Mucosa of rectum (tissue), 2 donors: ENCODE results near the gene ZBTB37.
"Not testable (repeated sequence)": the region's sequence is repeated elsewhere in the genome, so short reads cannot be mapped to it uniquely, and the experiment has no call there.

ENCODE experiments used
- H3K27ac ChIP-seq, 2 donors: one replicate each; pipeline ENCODE4 v1.7.0; 2013; ENCODE audit warnings: inconsistent platforms in 2 of 2, low read depth in 2 of 2, low read length in 2 of 2
- H3K27me3 ChIP-seq, 2 donors: one replicate each; pipeline ENCODE4 v1.7.0; 2013; ENCODE audit warnings: low read length in 2 of 2; ENCODE audit not compliant: control insufficient read depth in 2 of 2, insufficient read depth in 2 of 2
- H3K36me3 ChIP-seq, 2 donors: one replicate each; pipeline ENCODE4 v1.7.0; 2013; ENCODE audit warnings: low read length in 2 of 2; ENCODE audit not compliant: control insufficient read depth in 2 of 2, insufficient read depth in 2 of 2
- H3K4me1 ChIP-seq, 2 donors: one replicate each; pipeline ENCODE4 v1.7.0; 2013; ENCODE audit warnings: low read length in 2 of 2, mild to moderate bottlenecking in 1 of 2; ENCODE audit not compliant: control insufficient read depth in 2 of 2, insufficient read depth in 2 of 2
- H3K4me3 ChIP-seq, 2 donors: one replicate each; pipeline ENCODE4 v1.7.0; 2013; ENCODE audit warnings: low read length in 2 of 2
- H3K9ac ChIP-seq, 2 donors: one replicate each; pipeline ENCODE4 v1.7.0; 2013; ENCODE audit warnings: low read length in 2 of 2, low read depth in 1 of 2, mild to moderate bottlenecking in 1 of 2
- H3K9me3 ChIP-seq, 2 donors: one replicate each; pipeline ENCODE4 v1.7.0; 2013; ENCODE audit warnings: low read length in 2 of 2; ENCODE audit not compliant: control insufficient read depth in 2 of 2
- donor health status: healthy.
- donor health status: Normal muscosa, but diverticular disease.

The ZBTB37 gene

DNA sequence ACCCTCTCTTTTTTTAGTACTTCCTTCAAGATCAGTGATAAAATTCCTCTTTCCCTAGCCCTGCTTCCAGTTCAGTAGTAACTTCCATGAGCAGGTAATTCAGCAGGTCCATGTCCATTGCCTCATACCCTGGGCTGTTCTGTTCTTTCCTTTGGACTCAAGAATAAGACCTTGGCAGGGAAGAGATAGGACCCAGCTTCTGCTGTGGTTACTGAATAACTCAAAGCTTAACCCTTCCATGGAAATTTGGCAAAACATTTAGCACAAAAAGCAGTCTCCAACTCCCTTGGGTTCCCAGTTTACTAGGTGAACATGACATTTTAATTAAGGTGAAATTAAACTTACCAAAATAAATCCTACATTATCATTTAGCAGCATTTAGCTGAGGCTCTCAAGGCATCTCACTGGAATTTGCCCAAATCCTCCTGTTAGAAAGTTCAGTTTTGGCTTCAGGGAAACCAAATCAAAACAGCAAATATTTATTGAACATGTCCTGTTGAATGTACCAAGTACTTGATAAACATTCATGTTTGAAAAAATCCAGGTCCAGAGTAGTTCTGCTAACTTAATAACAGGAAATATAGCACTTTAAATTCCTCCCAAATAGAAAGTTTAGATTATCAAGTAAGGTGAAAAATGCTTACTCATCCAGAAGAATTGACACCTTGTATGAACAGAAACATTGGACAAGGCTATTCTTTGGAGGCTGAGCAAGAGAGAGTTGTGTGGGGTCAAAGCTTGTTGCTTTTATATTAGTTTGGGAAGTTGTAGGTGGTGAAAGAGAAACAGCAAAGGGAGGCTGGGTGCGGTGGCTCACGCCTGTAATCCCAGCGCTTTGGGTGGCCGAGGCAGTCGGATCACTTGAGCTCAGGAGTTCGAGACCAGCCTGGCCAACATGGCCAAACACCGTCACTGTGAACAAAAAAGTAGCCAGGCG, 57.4 kb downstream of the ZBTB37 start:
- H3K36me3 ChIP-seq = no peaks in the 10 kb centered on the region
- no peak overlapping the region for H3K9ac ChIP-seq
- no peak overlapping the region for H3K4me3 ChIP-seq
- H3K4me1 ChIP-seq = no peaks in the 10 kb centered on the region
- H3K9me3 ChIP-seq = no peaks in the 10 kb centered on the region
- H3K27ac ChIP-seq = no peak overlapping the region
- H3K27me3 ChIP-seq = no peaks in the 10 kb centered on the region

DNA sequence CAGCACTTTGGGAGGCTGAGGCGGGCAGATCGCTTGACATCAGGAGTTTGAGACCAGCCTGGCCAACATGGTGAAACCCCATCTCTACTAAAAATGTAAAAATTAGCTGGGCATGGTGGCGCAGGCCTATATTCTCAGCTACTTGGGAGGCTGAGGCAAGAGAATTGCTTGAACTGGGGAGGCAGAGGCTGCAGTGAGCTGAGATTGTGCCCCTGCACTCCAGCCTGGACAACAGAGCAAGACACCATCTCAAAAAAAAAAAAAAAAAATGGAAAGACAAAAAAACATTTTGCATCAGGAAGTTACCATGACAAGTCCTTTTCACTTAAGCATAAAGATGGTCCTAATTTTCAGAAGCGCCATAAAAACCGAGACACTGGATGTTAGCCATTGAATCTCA, 62.4 kb downstream of the ZBTB37 start:
- H3K36me3 ChIP-seq = peaks cover 20% of the 10 kb centered on the region in 2 donors

DNA sequence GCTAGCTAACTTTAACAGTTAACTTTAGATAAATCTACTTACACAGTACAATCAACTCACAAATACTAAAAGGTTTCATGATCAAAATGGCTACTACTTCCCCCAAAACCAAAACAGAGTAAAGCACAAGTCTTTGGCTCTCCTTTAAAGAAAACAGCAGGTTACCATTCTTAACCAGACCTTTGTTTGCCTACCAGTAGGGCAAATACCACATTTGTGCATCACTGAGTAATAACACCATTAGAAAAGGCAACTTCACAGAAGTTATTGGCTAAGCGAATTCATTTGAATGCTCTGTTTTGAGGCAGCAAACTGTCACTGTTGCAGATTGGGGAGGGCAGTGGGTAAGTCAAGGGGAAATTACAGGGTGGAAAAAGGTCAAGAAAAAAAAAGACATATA, 66.3 kb downstream of the ZBTB37 start:
- Histone ChIP-seq H3K4me3 (no peak overlapping the region), H3K4me1 (no peaks in the 10 kb centered on the region), H3K27me3 (no peaks in the 10 kb centered on the region), H3K27ac (no peak overlapping the region), H3K9ac (no peak overlapping the region), H3K36me3 (peaks cover 40 to 41% of the 10 kb centered on the region in 2 donors), H3K9me3 (no peaks in the 10 kb centered on the region)

More for the DNA sequence above, 62.4 kb downstream of the ZBTB37 start:
- not testable (repeated sequence) for H3K27me3 ChIP-seq, H3K27ac ChIP-seq, H3K4me3 ChIP-seq, H3K9ac ChIP-seq, H3K4me1 ChIP-seq, H3K9me3 ChIP-seq

DNA sequence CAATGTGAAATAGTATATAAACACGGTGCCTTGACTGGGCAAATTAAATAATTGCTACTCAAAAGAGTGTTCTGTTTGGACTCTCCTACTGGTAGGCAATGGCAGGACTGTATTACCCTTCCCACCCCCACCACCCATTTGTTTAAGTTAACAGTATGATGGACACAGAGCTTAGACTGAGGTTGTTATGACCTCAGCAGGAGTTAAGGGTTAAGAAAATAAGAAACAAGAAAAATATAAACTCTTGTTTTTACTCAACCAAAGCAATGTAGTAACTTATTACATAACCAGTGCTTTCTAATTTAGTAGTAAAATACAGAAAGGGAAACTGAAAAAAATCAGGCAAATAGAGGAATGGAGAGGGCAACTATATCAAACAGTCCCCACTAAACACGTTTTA, 68.9 kb downstream of the ZBTB37 start:
- no peak overlapping the region for H3K4me3 ChIP-seq
- no peak overlapping the region for H3K27ac ChIP-seq
- no peak overlapping the region for H3K9ac ChIP-seq
- no peaks in the 10 kb centered on the region for H3K4me1 ChIP-seq
- H3K27me3 ChIP-seq = no peaks in the 10 kb centered on the region
- no peaks in the 10 kb centered on the region for H3K9me3 ChIP-seq
- peaks cover 54 to 60% of the 10 kb centered on the region in 2 donors for H3K36me3 ChIP-seq

DNA sequence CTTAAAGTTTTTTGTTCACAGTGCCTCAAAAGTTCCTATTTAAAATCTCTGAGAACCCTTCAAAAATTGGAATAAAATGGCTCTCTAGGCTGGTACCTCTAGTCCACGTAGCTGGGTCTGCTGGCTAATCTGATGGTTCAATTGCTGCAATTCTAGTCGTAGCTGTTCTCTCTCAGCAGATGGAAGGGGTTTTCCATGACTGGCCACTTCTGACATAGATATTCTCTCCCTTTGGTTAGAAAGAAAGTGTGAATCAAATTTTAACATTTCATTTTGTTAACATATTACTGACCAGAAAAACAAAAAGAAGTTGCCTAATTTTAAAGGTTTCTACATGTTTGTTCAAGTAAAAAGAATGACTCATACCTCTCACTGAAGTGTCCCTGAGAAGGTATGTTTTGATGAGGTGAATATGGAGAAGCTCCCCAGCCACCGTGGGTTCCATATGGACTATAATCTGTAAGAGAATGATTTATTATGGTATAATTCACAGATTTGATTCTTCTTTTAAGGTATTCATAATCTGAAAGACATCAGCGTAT, 78.3 kb downstream of the ZBTB37 start:
- H3K9ac ChIP-seq = no peak overlapping the region
- H3K4me3 ChIP-seq = no peak overlapping the region
- no peaks in the 10 kb centered on the region for H3K27me3 ChIP-seq
- H3K27ac ChIP-seq = no peak overlapping the region
- H3K4me1 ChIP-seq = no peaks in the 10 kb centered on the region
- peaks cover 72 to 74% of the 10 kb centered on the region in 2 donors for H3K36me3 ChIP-seq
- no peaks in the 10 kb centered on the region for H3K9me3 ChIP-seq

DNA sequence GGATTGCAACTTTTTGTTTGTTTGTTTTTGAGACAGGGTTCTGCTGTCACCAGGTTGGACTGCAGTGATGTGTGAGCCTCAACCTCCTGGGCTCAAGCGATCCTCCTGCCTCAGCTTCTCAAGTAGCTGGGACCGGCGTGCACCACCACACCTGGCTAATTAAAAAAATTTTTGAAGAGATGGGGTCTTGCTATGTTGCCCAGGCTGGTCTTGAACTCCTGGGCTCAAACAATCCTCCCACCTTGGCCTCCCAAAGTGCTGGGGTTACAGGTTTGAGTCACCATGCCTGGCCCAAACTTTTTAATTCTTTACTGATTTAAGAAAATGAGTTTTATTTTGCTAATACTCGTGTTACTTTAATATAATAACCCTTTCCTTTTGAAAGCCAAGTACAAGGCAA, 80.4 kb downstream of the ZBTB37 start:
- Histone ChIP-seq H3K4me1 (no peaks in the 10 kb centered on the region), H3K4me3 (no peak overlapping the region), H3K36me3 (peaks cover 66 to 68% of the 10 kb centered on the region in 2 donors), H3K27ac (no peak overlapping the region), H3K27me3 (no peaks in the 10 kb centered on the region), H3K9me3 (no peaks in the 10 kb centered on the region), H3K9ac (no peak overlapping the region)
